Airway epithelial cell (primary cell): Measurements from ENCODE around the gene NOX4. TPM values are rescaled to one million over a fixed set of nuclear protein-coding genes. Genes with fewer than 3 reads are reported as not detected.

Experiments used
- total RNA-seq: library from RNA; depleted of rRNA; stranded (reverse); fragments of >200 nt; gene quantifications from 2 replicates; pipeline ENCODE4 v1.2.3, GENCODE V29; 2015

Gene NOX4
- 1.2 and 1.3 TPM in 2 replicates for total RNA-seq

GRCh38 chr11:89490981-89491690 is at the start of gene NOX4:
Gene NOX4 (minus strand): TSS chr11:89491375. CDS start chr11:89491246, 129 bp downstream.

Other genes with a start within 250 kb of the NOX4 start
- gene TRIM77, start 218.9 kb upstream of the NOX4 start, total RNA-seq: not detected in 2 replicates